HEK293 (cell line): ENCODE results near the gene PRCP.

Experiments
- CTCF ChIA-PET: fragments of 350-600 bp; formaldehyde crosslinking; extraction: SDS; loops from one replicate; lab custom pipeline; 2021; ENCODE audit warnings: antibody characterized with exemption; lab: Yijun Ruan, JAX
- POLR2A ChIA-PET: fragments of 300-600 bp; formaldehyde crosslinking; extraction: SDS; loops from one replicate; lab custom pipeline; 2020; ENCODE audit warnings: antibody characterized with exemption, inconsistent platforms; lab: Yijun Ruan, JAX
- H3K27ac ChIP-seq: fragments of 200-500 bp; sonication (Bioruptor generic); 2 replicates; pipeline ENCODE4 v1.5.1; 2014; ENCODE audit warnings: low read depth, low read length, control low read depth, inconsistent platforms; ENCODE audit errors: extremely low read depth
- H3K36me3 ChIP-seq, 2 experiments: fragments of 200-500 bp in 1 of 2; sonication (Bioruptor generic) in 1 of 2; 1 replicate in 1 of 2; 2 replicates in 1 of 2; pipeline ENCODE4 v1.5.1; 2014 to 2017; ENCODE audit warnings: inconsistent platforms in 2 of 2, low read length in 2 of 2; ENCODE audit not compliant: control insufficient read depth in 2 of 2, insufficient read depth in 1 of 2
- H3K4me1 ChIP-seq: fragments of 200-500 bp; sonication (Bioruptor generic); 2 replicates; pipeline ENCODE4 v1.5.1; 2014; ENCODE audit warnings: mild to moderate bottlenecking, low read length, inconsistent platforms; ENCODE audit not compliant: control insufficient read depth, insufficient read depth
- H3K4me3 ChIP-seq: 2 replicates; pipeline ENCODE4 v1.5.1; 2011; ENCODE audit warnings: low read depth, mild to moderate bottlenecking, control low read depth, low read length, moderate library complexity
- H3K9me3 ChIP-seq: fragments of 200-500 bp; sonication (Bioruptor generic); 2 replicates; pipeline ENCODE4 v1.5.1; 2014; ENCODE audit warnings: low read depth, low read length, inconsistent platforms; ENCODE audit not compliant: control insufficient read depth, insufficient read depth
- KLF9 ChIP-seq: fragments of 450-650 bp; formaldehyde crosslinking; IDR thresholded peaks from 2 replicates; pipeline ENCODE4 v1.5.1; 2016; ENCODE audit warnings: missing biosample characterization, missing genetic modification characterization, low read depth
- PBX3 ChIP-seq: sonication (generic); formaldehyde crosslinking; IDR thresholded peaks from 2 replicates; pipeline ENCODE4 v1.8.1; 2022; ENCODE audit warnings: mild to moderate bottlenecking, moderate library complexity, missing genetic modification reagents
- PRDM2 ChIP-seq: fragments of 450-650 bp; formaldehyde crosslinking; IDR thresholded peaks from 2 replicates; pipeline ENCODE4 v1.5.1; 2016; ENCODE audit warnings: missing biosample characterization, missing genetic modification characterization, borderline replicate concordance
- TSHZ1 ChIP-seq: fragments of 450-650 bp; formaldehyde crosslinking; IDR thresholded peaks from 2 replicates; pipeline ENCODE4 v1.5.1; 2016; ENCODE audit warnings: missing biosample characterization, missing genetic modification characterization, borderline replicate concordance
- ZBTB1 ChIP-seq: fragments of 450-650 bp; formaldehyde crosslinking; IDR thresholded peaks from 2 replicates; pipeline ENCODE4 v1.5.1; 2016; ENCODE audit warnings: missing biosample characterization, missing genetic modification characterization
- ZBTB7A ChIP-seq: fragments of 450-650 bp; formaldehyde crosslinking; IDR thresholded peaks from 2 replicates; pipeline ENCODE4 v1.5.1; 2016; ENCODE audit warnings: low read depth, missing biosample characterization, missing genetic modification characterization
- ZFP3 ChIP-seq: fragments of 450-650 bp; formaldehyde crosslinking; IDR thresholded peaks from 2 replicates; pipeline ENCODE4 v1.5.1; 2016; ENCODE audit warnings: low read depth, missing biosample characterization, missing genetic modification characterization
- ZNF10 ChIP-seq: fragments of 450-650 bp; formaldehyde crosslinking; IDR thresholded peaks from 2 replicates; pipeline ENCODE4 v1.5.1; 2017; ENCODE audit warnings: missing biosample characterization, missing genetic modification characterization
- ZNF140 ChIP-seq: fragments of 450-650 bp; formaldehyde crosslinking; IDR thresholded peaks from 2 replicates; pipeline ENCODE4 v1.5.1; 2016; ENCODE audit warnings: missing biosample characterization, missing genetic modification characterization
- ZNF148 ChIP-seq: fragments of 450-650 bp; formaldehyde crosslinking; IDR thresholded peaks from 2 replicates; pipeline ENCODE4 v1.5.0; 2017; ENCODE audit warnings: missing biosample characterization, missing genetic modification characterization, borderline replicate concordance
- ZNF24 ChIP-seq: fragments of 450-650 bp; formaldehyde crosslinking; IDR thresholded peaks from 2 replicates; pipeline ENCODE4 v1.5.1; 2016; ENCODE audit warnings: missing biosample characterization, missing genetic modification characterization
- ZNF248 ChIP-seq: fragments of 450-650 bp; formaldehyde crosslinking; IDR thresholded peaks from 2 replicates; pipeline ENCODE4 v1.5.1; 2017; ENCODE audit warnings: missing biosample characterization, missing genetic modification characterization
- ZNF530 ChIP-seq: fragments of 450-650 bp; formaldehyde crosslinking; IDR thresholded peaks from 2 replicates; pipeline ENCODE4 v1.5.1; 2016; ENCODE audit warnings: low read depth, missing biosample characterization, missing genetic modification characterization
- ZNF623 ChIP-seq: fragments of 450-650 bp; formaldehyde crosslinking; IDR thresholded peaks from 2 replicates; pipeline ENCODE4 v1.5.1; 2016; ENCODE audit warnings: missing biosample characterization, missing genetic modification characterization
- ZSCAN5A ChIP-seq: fragments of 450-650 bp; formaldehyde crosslinking; IDR thresholded peaks from 2 replicates; pipeline ENCODE4 v1.5.1; 2016; ENCODE audit warnings: missing biosample characterization, missing genetic modification characterization

The PRCP gene

GRCh38 chr11:82909015-82909640 lies 8.9 kb upstream of the PRCP start:
- POLR2A ChIA-PET: no interaction called here

GRCh38 chr11:82908311-82908710 lies 8.1 kb upstream of the PRCP start:
- ChIA-PET CTCF (interaction anchor here (0.7 to 1.4 kb wide), 7 partner anchors 41 to 912 kb away, joined by 3 to 4 read pairs (median 3); no protein-coding TSS in a partner anchor), POLR2A (no interaction called here)
- Histone ChIP-seq H3K4me3 (no peak overlapping the region), H3K4me1 (no peaks in the 10 kb centered on the region), H3K9me3 (no peaks in the 10 kb centered on the region), H3K27ac (no peak overlapping the region), H3K36me3 (peaks cover 0 to 6% of the 10 kb centered on the region in 2 experiments; a peak in 1 of 3 replicates)
- TF ChIP-seq PBX3 (no peak), ZBTB1 (no peak), ZNF623 (tag by site-specific recombination) (no peak), ZBTB7A (no peak), ZNF10 (tag by site-specific recombination) (no peak)

More at GRCh38 chr11:82909015-82909640, 8.9 kb upstream of the PRCP start:
- H3K4me3 ChIP-seq: no peak overlapping the region
- H3K27ac ChIP-seq: no peak overlapping the region
- H3K36me3 ChIP-seq: peaks cover 0 to 9% of the 10 kb centered on the region in 2 experiments; a peak in 2 of 3 replicates
- H3K4me1 ChIP-seq: no peaks in the 10 kb centered on the region
- CTCF ChIA-PET: interaction anchor here (0.8 to 1.4 kb wide), 2 partner anchors 331 to 341 kb away, joined by 3 to 4 read pairs; no protein-coding TSS in a partner anchor
- TF ChIP-seq KLF9 (tag by site-specific recombination) (no peak), TSHZ1 (tag by site-specific recombination) (no peak), ZNF24 (tag by site-specific recombination) (no peak), ZFP3 (tag by site-specific recombination) (no peak), ZSCAN5A (tag by site-specific recombination) (no peak), ZNF148 (no peak)
- no peaks in the 10 kb centered on the region for H3K9me3 ChIP-seq

- Histone ChIP-seq H3K4me1 (no peaks in the 10 kb centered on the region), H3K4me3 (no peak overlapping the region), H3K36me3 (peaks cover 0 to 3% of the 10 kb centered on the region in 2 experiments; a peak in 1 of 3 replicates), H3K27ac (no peak overlapping the region), H3K9me3 (no peaks in the 10 kb centered on the region)
- ChIA-PET CTCF (interaction anchor here (0.9 to 1.4 kb wide), 5 partner anchors 40 to 909 kb away, joined by 3 to 5 read pairs (median 3); no protein-coding TSS in a partner anchor), POLR2A (no interaction called here)
- no peak for TF ChIP-seq PRDM2 (tag by site-specific recombination)
- no peak for TF ChIP-seq ZNF248 (tag by site-specific recombination)
- TF ChIP-seq ZNF140: no peak
- no peak for TF ChIP-seq ZNF530 (tag by site-specific recombination)
These were observed 7.1 kb upstream of the PRCP start for GRCh38 chr11:82907371-82907770.
